ENCODE results near the gene KRT31.

The KRT31 gene

DNA sequence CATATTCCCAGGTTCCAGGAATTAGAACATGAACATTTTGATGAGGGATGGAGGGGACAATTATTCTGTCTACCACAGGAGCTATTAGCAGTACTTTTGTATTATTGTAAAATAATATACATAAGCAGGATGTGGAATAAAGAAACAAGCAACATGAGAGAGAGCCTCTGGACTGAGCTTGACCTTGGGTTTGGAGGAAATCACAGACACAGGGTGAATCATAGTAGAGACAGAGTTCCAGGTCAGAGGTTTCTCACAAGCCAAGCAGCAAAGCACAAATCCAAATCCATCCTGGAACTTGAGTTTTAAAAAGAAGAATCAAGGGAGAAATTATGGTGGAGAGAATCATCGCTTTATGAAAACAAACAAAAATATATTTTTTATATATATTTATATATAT is 5.1 kb downstream of the KRT31 start:
- no peak overlapping the region for H3K27ac ChIP-seq (ENCODE audit: extremely low read depth, low read depth, low read length)
- H3K4me1 ChIP-seq (ENCODE audit: control insufficient read depth, insufficient read depth, low read length), result peaks cover 2% of the 10 kb centered on the region; the same call in 1 of the 2 replicates
- TF ChIP-seq ZNF157 (tag by site-specific recombination; IDR thresholded peaks at IDR 0.05), result no peak
- no peak for TF ChIP-seq KLF9 (tag by site-specific recombination; IDR thresholded peaks at IDR 0.05; ENCODE audit: low read depth)
- TF ChIP-seq ZNF544 (tag by site-specific recombination; IDR thresholded peaks at IDR 0.05), result no peak
- TF ChIP-seq, protein P1, sequence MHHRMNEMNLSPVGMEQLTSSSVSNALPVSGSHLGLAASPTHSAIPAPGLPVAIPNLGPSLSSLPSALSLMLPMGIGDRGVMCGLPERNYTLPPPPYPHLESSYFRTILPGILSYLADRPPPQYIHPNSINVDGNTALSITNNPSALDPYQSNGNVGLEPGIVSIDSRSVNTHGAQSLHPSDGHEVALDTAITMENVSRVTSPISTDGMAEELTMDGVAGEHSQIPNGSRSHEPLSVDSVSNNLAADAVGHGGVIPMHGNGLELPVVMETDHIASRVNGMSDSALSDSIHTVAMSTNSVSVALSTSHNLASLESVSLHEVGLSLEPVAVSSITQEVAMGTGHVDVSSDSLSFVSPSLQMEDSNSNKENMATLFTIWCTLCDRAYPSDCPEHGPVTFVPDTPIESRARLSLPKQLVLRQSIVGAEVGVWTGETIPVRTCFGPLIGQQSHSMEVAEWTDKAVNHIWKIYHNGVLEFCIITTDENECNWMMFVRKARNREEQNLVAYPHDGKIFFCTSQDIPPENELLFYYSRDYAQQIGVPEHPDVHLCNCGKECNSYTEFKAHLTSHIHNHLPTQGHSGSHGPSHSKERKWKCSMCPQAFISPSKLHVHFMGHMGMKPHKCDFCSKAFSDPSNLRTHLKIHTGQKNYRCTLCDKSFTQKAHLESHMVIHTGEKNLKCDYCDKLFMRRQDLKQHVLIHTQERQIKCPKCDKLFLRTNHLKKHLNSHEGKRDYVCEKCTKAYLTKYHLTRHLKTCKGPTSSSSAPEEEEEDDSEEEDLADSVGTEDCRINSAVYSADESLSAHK (tag by site-specific recombination; IDR thresholded peaks at IDR 0.05), result no peak
- ChIA-PET CTCF (interaction anchor here (3.0 kb wide), 1 partner anchor 157 kb away, joined by 13 read pairs; no protein-coding TSS in a partner anchor), POLR2A (no interaction called here)
- no peaks in the 10 kb centered on the region for H3K9me3 ChIP-seq (ENCODE audit: control insufficient read depth, insufficient read depth, low read depth, low read length)
- no peaks in the 10 kb centered on the region for H3K36me3 ChIP-seq (ENCODE audit: control insufficient read depth in 2 of 2, insufficient read depth in 1 of 2, low read length in 2 of 2)
- H3K4me3 ChIP-seq (ENCODE audit: low read depth, low read length), result no peak overlapping the region

DNA sequence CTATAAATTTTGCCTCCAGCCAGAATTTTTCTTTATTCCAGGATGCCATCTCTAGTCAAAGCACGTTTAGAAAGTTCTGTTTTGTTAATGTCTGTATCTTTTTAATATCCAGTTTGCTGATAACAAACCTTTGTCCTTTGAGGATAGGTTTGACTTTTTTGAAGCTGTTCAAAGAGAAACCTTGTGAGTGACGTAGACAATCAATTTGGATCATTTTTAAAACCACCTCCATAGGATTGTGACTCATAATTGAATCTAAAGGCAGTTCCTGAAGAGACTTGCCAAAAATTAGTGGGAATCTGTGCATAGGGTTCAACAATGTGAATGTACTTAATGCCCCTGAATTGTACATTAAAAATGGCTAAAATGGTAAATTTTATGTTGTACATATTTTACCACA is 5.9 kb downstream of the KRT31 start:
- peaks cover 2% of the 10 kb centered on the region; the same call in 1 of the 2 replicates for H3K4me1 ChIP-seq (ENCODE audit: control insufficient read depth, insufficient read depth, low read length)
- H3K9me3 ChIP-seq (ENCODE audit: control insufficient read depth, insufficient read depth, low read depth, low read length), result no peaks in the 10 kb centered on the region
- H3K36me3 ChIP-seq (ENCODE audit: control insufficient read depth in 2 of 2, insufficient read depth in 1 of 2, low read length in 2 of 2), result no peaks in the 10 kb centered on the region
- ChIA-PET CTCF (interaction anchor here (0.6 to 3.0 kb wide), 3 partner anchors 105 to 523 kb away, joined by 3 to 13 read pairs (median 6); no protein-coding TSS in a partner anchor), POLR2A (no interaction called here)
- H3K4me3 ChIP-seq (ENCODE audit: low read depth, low read length), result no peak overlapping the region
- no peak overlapping the region for H3K27ac ChIP-seq (ENCODE audit: extremely low read depth, low read depth, low read length)
- TF ChIP-seq ZNF354C (tag by site-specific recombination; IDR thresholded peaks at IDR 0.05; ENCODE audit: borderline replicate concordance, low read depth) (no peak), ZBTB17 (tag by site-specific recombination; IDR thresholded peaks at IDR 0.05) (no peak), ZNF658 (tag by site-specific recombination; IDR thresholded peaks at IDR 0.05) (no peak), ZNF701 (tag by site-specific recombination; IDR thresholded peaks at IDR 0.05) (no peak), ZNF626 (tag by site-specific recombination; IDR thresholded peaks at IDR 0.05) (no peak), SCRT1 (tag by site-specific recombination; IDR thresholded peaks at IDR 0.05; ENCODE audit: borderline replicate concordance) (no peak), ZNF112 (tag by site-specific recombination; IDR thresholded peaks at IDR 0.05) (no peak), ZSCAN23 (tag by site-specific recombination; IDR thresholded peaks at IDR 0.05) (no peak)
- TF ChIP-seq, protein P2, sequence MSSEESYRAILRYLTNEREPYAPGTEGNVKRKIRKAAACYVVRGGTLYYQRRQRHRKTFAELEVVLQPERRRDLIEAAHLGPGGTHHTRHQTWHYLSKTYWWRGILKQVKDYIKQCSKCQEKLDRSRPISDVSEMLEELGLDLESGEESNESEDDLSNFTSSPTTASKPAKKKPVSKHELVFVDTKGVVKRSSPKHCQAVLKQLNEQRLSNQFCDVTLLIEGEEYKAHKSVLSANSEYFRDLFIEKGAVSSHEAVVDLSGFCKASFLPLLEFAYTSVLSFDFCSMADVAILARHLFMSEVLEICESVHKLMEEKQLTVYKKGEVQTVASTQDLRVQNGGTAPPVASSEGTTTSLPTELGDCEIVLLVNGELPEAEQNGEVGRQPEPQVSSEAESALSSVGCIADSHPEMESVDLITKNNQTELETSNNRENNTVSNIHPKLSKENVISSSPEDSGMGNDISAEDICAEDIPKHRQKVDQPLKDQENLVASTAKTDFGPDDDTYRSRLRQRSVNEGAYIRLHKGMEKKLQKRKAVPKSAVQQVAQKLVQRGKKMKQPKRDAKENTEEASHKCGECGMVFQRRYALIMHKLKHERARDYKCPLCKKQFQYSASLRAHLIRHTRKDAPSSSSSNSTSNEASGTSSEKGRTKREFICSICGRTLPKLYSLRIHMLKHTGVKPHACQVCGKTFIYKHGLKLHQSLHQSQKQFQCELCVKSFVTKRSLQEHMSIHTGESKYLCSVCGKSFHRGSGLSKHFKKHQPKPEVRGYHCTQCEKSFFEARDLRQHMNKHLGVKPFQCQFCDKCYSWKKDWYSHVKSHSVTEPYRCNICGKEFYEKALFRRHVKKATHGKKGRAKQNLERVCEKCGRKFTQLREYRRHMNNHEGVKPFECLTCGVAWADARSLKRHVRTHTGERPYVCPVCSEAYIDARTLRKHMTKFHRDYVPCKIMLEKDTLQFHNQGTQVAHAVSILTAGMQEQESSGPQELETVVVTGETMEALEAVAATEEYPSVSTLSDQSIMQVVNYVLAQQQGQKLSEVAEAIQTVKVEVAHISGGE (tag by site-specific recombination; conservative IDR thresholded peaks at IDR 0.05; ENCODE audit: low read depth), result no peak
- TF ChIP-seq, protein P3, sequence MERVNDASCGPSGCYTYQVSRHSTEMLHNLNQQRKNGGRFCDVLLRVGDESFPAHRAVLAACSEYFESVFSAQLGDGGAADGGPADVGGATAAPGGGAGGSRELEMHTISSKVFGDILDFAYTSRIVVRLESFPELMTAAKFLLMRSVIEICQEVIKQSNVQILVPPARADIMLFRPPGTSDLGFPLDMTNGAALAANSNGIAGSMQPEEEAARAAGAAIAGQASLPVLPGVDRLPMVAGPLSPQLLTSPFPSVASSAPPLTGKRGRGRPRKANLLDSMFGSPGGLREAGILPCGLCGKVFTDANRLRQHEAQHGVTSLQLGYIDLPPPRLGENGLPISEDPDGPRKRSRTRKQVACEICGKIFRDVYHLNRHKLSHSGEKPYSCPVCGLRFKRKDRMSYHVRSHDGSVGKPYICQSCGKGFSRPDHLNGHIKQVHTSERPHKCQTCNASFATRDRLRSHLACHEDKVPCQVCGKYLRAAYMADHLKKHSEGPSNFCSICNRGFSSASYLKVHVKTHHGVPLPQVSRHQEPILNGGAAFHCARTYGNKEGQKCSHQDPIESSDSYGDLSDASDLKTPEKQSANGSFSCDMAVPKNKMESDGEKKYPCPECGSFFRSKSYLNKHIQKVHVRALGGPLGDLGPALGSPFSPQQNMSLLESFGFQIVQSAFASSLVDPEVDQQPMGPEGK (tag by site-specific recombination; IDR thresholded peaks at IDR 0.05), result no peak
- TF ChIP-seq, protein P4, sequence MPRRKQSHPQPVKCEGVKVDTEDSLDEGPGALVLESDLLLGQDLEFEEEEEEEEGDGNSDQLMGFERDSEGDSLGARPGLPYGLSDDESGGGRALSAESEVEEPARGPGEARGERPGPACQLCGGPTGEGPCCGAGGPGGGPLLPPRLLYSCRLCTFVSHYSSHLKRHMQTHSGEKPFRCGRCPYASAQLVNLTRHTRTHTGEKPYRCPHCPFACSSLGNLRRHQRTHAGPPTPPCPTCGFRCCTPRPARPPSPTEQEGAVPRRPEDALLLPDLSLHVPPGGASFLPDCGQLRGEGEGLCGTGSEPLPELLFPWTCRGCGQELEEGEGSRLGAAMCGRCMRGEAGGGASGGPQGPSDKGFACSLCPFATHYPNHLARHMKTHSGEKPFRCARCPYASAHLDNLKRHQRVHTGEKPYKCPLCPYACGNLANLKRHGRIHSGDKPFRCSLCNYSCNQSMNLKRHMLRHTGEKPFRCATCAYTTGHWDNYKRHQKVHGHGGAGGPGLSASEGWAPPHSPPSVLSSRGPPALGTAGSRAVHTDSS (tag by site-specific recombination; IDR thresholded peaks at IDR 0.05), result no peak
- TF ChIP-seq, protein P5, sequence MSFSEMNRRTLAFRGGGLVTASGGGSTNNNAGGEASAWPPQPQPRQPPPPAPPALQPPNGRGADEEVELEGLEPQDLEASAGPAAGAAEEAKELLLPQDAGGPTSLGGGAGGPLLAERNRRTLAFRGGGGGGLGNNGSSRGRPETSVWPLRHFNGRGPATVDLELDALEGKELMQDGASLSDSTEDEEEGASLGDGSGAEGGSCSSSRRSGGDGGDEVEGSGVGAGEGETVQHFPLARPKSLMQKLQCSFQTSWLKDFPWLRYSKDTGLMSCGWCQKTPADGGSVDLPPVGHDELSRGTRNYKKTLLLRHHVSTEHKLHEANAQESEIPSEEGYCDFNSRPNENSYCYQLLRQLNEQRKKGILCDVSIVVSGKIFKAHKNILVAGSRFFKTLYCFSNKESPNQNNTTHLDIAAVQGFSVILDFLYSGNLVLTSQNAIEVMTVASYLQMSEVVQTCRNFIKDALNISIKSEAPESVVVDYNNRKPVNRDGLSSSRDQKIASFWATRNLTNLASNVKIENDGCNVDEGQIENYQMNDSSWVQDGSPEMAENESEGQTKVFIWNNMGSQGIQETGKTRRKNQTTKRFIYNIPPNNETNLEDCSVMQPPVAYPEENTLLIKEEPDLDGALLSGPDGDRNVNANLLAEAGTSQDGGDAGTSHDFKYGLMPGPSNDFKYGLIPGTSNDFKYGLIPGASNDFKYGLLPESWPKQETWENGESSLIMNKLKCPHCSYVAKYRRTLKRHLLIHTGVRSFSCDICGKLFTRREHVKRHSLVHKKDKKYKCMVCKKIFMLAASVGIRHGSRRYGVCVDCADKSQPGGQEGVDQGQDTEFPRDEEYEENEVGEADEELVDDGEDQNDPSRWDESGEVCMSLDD (tag by site-specific recombination; IDR thresholded peaks at IDR 0.05), result no peak
- TF ChIP-seq, protein P6, sequence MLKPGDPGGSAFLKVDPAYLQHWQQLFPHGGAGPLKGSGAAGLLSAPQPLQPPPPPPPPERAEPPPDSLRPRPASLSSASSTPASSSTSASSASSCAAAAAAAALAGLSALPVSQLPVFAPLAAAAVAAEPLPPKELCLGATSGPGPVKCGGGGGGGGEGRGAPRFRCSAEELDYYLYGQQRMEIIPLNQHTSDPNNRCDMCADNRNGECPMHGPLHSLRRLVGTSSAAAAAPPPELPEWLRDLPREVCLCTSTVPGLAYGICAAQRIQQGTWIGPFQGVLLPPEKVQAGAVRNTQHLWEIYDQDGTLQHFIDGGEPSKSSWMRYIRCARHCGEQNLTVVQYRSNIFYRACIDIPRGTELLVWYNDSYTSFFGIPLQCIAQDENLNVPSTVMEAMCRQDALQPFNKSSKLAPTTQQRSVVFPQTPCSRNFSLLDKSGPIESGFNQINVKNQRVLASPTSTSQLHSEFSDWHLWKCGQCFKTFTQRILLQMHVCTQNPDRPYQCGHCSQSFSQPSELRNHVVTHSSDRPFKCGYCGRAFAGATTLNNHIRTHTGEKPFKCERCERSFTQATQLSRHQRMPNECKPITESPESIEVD (tag by site-specific recombination; IDR thresholded peaks at IDR 0.05), result no peak
- TF ChIP-seq, protein P7, sequence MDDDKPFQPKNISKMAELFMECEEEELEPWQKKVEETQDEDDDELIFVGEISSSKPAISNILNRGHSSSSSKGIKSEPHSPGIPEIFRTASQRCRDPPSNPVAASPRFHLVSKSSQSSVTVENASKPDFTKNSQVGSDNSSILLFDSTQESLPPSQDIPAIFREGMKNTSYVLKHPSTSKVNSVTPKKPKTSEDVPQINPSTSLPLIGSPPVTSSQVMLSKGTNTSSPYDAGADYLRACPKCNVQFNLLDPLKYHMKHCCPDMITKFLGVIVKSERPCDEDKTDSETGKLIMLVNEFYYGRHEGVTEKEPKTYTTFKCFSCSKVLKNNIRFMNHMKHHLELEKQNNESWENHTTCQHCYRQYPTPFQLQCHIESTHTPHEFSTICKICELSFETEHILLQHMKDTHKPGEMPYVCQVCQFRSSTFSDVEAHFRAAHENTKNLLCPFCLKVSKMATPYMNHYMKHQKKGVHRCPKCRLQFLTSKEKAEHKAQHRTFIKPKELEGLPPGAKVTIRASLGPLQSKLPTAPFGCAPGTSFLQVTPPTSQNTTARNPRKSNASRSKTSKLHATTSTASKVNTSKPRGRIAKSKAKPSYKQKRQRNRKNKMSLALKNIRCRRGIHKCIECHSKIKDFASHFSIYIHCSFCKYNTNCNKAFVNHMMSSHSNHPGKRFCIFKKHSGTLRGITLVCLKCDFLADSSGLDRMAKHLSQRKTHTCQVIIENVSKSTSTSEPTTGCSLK (tag by site-specific recombination; IDR thresholded peaks at IDR 0.05), result no peak

All from HEK293 (cell line).